CD14-positive monocyte (primary cell): ENCODE data around the gene RIPOR3. TPM values are rescaled to one million over a fixed set of nuclear protein-coding genes. Genes with fewer than 3 reads are reported as not detected.

Source experiments
- DNase-seq, 3 donors: peaks; one replicate each; pipeline ENCODE4 v3.0.0-alpha.2; 2011 to 2022
- H2AFZ ChIP-seq: 2 replicates; pipeline ENCODE4 v1.6.0; 2012; ENCODE audit warnings: mild to moderate bottlenecking, low read depth, low read length, inconsistent platforms; ENCODE audit not compliant: insufficient read depth, poor library complexity, severe bottlenecking
- H3K27ac ChIP-seq, 2 donors: 1 replicate in 1 of 2; 2 replicates in 1 of 2; pipeline ENCODE4 v1.5.1; 2012 to 2013; ENCODE audit warnings: low read length in 2 of 2, control low read depth in 1 of 2, inconsistent platforms in 1 of 2, low read depth in 1 of 2, mild to moderate bottlenecking in 1 of 2
- H3K27me3 ChIP-seq, 2 donors: one replicate each; pipeline versions ENCODE4 v1.6.0 to v1.6.1; 2011 to 2013; ENCODE audit warnings: low read length in 2 of 2; ENCODE audit not compliant: control insufficient read depth in 2 of 2, insufficient read depth in 2 of 2
- H3K36me3 ChIP-seq, 2 donors: replicated peaks in 1 of 2; 1 replicate in 1 of 2; 2 replicates in 1 of 2; pipeline versions ENCODE4 v1.5.1 to v1.6.1; 2012 to 2013; ENCODE audit warnings: low read length in 2 of 2, control low read depth in 1 of 2, inconsistent platforms in 1 of 2, mild to moderate bottlenecking in 1 of 2; ENCODE audit not compliant: insufficient read depth in 2 of 2, control insufficient read depth in 1 of 2
- H3K4me1 ChIP-seq, 2 donors: 1 replicate in 1 of 2; 2 replicates in 1 of 2; pipeline versions ENCODE4 v1.5.1 to v1.6.1; 2012 to 2013; ENCODE audit warnings: low read length in 2 of 2, control low read depth in 1 of 2, inconsistent platforms in 1 of 2, mild to moderate bottlenecking in 1 of 2, moderate library complexity in 1 of 2; ENCODE audit not compliant: insufficient read depth in 2 of 2, control insufficient read depth in 1 of 2
- H3K4me2 ChIP-seq: replicated peaks from 2 replicates; pipeline ENCODE3; 2012; ENCODE audit warnings: low read length, moderate library complexity, mild to moderate bottlenecking; ENCODE audit not compliant: poor library complexity, severe bottlenecking; ENCODE audit errors: extremely low read depth
- H3K4me3 ChIP-seq, 3 experiments: fragments of 200-600 bp in 1 of 3; sonication (generic) in 1 of 3; replicated peaks in 1 of 3; 1 replicate in 2 of 3; 2 replicates in 1 of 3; pipeline ENCODE4 v1.5.1; 2011 to 2013; ENCODE audit warnings: low read length in 3 of 3, mild to moderate bottlenecking in 3 of 3, control low read depth in 2 of 3, low read depth in 2 of 3, inconsistent platforms in 1 of 3, moderate library complexity in 1 of 3
- H3K79me2 ChIP-seq: 2 replicates; pipeline ENCODE4 v1.6.0; 2012; ENCODE audit warnings: mild to moderate bottlenecking, control low read depth, inconsistent platforms, low read length, moderate library complexity; ENCODE audit not compliant: insufficient read depth
- H3K9ac ChIP-seq: 2 replicates; pipeline ENCODE4 v1.6.0; 2017; ENCODE audit warnings: low read length, mild to moderate bottlenecking; ENCODE audit not compliant: insufficient read depth, poor library complexity, severe bottlenecking
- H3K9me3 ChIP-seq, 2 donors: replicated peaks in 1 of 2; 1 replicate in 1 of 2; 2 replicates in 1 of 2; pipeline versions ENCODE4 v1.5.1 to v1.6.1; 2012 to 2013; ENCODE audit warnings: low read length in 2 of 2, control low read depth in 1 of 2; ENCODE audit not compliant: control insufficient read depth in 1 of 2, insufficient read depth in 1 of 2
- H4K20me1 ChIP-seq: 2 replicates; pipeline ENCODE4 v1.6.0; 2012; ENCODE audit warnings: mild to moderate bottlenecking, low read length, control low read depth, moderate library complexity; ENCODE audit not compliant: insufficient read depth
- H3K27ac Mint-ChIP-seq, 7 donors: one replicate each; pipeline ENCODE4 v1.8.0; 2020; ENCODE audit warnings: mild to moderate bottlenecking in 7 of 7, mixed read lengths in 7 of 7, moderate library complexity in 6 of 7, inconsistent platforms in 2 of 7
- H3K27me3 Mint-ChIP-seq, 3 donors: one replicate each; pipeline ENCODE4 v1.8.0; 2021 to 2022; ENCODE audit warnings: low read depth in 3 of 3, mild to moderate bottlenecking in 3 of 3, mixed read lengths in 3 of 3, moderate library complexity in 3 of 3, inconsistent platforms in 1 of 3
- H3K36me3 Mint-ChIP-seq, 2 donors: one replicate each; pipeline ENCODE4 v1.8.0; 2020; ENCODE audit warnings: mixed read lengths in 2 of 2, inconsistent platforms in 1 of 2, mild to moderate bottlenecking in 1 of 2
- H3K4me1 Mint-ChIP-seq: one replicate; pipeline ENCODE4 v1.8.0; 2020; ENCODE audit warnings: mild to moderate bottlenecking, mixed read lengths
- H3K4me3 Mint-ChIP-seq, 2 donors: one replicate each; pipeline ENCODE4 v1.8.0; 2020; ENCODE audit warnings: mild to moderate bottlenecking in 2 of 2, mixed read lengths in 2 of 2, moderate library complexity in 1 of 2
- H3K9me3 Mint-ChIP-seq, 7 donors: one replicate each; pipeline ENCODE4 v1.8.0; 2020 to 2022; ENCODE audit warnings: mixed read lengths in 7 of 7, mild to moderate bottlenecking in 6 of 7, moderate library complexity in 6 of 7, inconsistent platforms in 2 of 7
- WGBS: methylation state at CpG from one replicate; pipeline ENCODE4 v1.1.5; 2013; ENCODE audit warnings: missing lambda C conversion rate; ENCODE audit not compliant: insufficient coverage; 5-methylcytosine and 5-hydroxymethylcytosine counted together
- intact Hi-C, 2 donors: fragments of 100-400 bp; cut with micrococcal nuclease; formaldehyde crosslinking; loops; one replicate each; pipeline versions ENCODE4 v1.15.0 to v1.15.1; 2023
- polyA plus RNA-seq, 3 donors: library from polyadenylated mRNA; depleted of rRNA in 1 of 3; unstranded in 2 of 3; stranded (reverse) in 1 of 3; fragments of 300-500 nt in 2 of 3; fragments of >200 nt in 1 of 3; fragmentation: Illumina TruSeq in 2 of 3; gene quantifications; 1 replicate in 2 of 3; 2 replicates in 1 of 3; pipeline ENCODE4 v1.2.3, GENCODE V29; 2012 to 2021
- TF ChIP-seq, protein P1 (sequence below): fragments of 200-600 bp; IDR thresholded peaks from one replicate; pipeline ENCODE4 v1.8.0; 2022; ENCODE audit warnings: antibody characterized with exemption, mild to moderate bottlenecking

Gene RIPOR3
- polyA plus RNA-seq, 3 donors, result not detected

DNA sequence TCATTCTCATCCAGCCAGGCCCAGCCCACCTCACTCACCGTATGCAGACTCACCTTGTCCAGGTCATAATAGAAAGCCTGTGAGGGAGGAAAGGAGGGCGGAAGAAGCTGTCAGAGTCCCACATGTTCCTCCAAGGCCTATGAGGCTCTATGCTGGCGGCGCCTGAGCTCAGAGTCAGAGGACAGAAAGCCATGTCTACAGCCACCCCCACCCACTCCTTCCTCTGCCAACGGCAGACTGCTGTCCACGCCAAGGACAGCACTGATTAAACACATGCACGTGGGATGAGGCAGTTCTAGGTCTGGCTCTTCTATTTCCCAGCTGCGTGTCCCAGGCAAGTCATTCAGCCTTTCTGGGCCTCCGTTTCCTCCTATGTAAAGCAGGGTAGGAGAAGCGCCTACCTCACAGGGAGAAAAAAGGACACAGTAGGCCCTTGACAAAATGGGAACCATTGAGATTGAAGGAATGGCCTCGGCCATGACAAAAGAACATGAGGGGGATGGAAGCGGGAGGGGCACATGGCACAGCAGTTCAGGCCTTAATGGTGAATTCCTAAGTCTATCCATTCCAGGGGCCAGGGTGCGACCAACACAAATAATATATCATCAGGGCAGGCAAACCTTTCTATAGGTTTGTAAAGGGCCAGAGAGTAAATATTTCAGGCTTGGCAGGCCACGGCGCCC, 80.1 kb downstream of the RIPOR3 start:
- Histone ChIP-seq H3K4me1 (no peaks in the 10 kb centered on the region), H3K4me3 (no peak overlapping the region), H3K4me2 (no peak overlapping the region), H3K9ac (no peak overlapping the region), H4K20me1 (no peaks in the 10 kb centered on the region), H3K27me3 (no peaks in the 10 kb centered on the region), H3K79me2 (no peaks in the 10 kb centered on the region), H3K36me3 (no peaks in the 10 kb centered on the region), H3K27ac (no peak overlapping the region), H2AFZ (no peak overlapping the region), H3K9me3 (no peaks in the 10 kb centered on the region)
- Mint-ChIP-seq H3K27ac (peak overlapping the region in 1 of 7 donors; percentile 62), H3K4me1 (no peaks in the 10 kb centered on the region), H3K36me3 (no peaks in the 10 kb centered on the region), H3K4me3 (no peak overlapping the region), H3K27me3 (peaks cover 1 to 4% (median 1%) of the 10 kb centered on the region in 3 donors), H3K9me3 (no peaks in the 10 kb centered on the region)
- WGBS, result 83% methylated on average over 8 of the region's 15 CpGs
- DNase-seq, result no peak
- TF ChIP-seq, protein P1, sequence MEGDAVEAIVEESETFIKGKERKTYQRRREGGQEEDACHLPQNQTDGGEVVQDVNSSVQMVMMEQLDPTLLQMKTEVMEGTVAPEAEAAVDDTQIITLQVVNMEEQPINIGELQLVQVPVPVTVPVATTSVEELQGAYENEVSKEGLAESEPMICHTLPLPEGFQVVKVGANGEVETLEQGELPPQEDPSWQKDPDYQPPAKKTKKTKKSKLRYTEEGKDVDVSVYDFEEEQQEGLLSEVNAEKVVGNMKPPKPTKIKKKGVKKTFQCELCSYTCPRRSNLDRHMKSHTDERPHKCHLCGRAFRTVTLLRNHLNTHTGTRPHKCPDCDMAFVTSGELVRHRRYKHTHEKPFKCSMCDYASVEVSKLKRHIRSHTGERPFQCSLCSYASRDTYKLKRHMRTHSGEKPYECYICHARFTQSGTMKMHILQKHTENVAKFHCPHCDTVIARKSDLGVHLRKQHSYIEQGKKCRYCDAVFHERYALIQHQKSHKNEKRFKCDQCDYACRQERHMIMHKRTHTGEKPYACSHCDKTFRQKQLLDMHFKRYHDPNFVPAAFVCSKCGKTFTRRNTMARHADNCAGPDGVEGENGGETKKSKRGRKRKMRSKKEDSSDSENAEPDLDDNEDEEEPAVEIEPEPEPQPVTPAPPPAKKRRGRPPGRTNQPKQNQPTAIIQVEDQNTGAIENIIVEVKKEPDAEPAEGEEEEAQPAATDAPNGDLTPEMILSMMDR, result no peak
- intact Hi-C loops, result no loop called here

DNA sequence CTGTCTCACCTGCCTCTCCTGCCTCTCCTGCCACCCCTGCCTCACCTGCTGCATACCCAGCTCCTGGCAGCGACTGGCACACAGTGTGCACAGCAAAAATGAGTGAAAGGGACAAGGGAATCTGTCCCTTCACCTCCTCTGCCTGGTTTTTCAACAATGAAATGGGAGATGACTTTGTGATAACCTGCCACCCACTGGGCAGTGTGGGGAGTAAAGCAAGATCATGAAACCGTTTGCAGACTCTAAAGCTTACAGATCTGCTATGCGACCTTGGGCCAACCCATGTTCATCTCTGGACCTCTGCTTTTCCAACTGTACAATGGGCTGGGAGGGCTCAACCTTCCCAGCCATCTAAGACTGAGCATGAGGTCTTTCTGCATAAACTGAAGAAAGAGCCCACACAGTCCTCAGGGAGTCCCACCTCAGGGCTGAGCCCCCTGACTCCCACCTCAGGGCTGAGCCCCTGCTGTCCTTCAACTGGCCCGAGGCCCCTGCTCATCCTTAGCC, 81.1 kb downstream of the RIPOR3 start:
- Histone ChIP-seq H3K79me2 (no peaks in the 10 kb centered on the region), H3K27me3 (no peaks in the 10 kb centered on the region), H2AFZ (no peak overlapping the region), H3K27ac (no peak overlapping the region), H3K9me3 (no peaks in the 10 kb centered on the region), H4K20me1 (no peaks in the 10 kb centered on the region), H3K9ac (no peak overlapping the region), H3K36me3 (no peaks in the 10 kb centered on the region), H3K4me2 (no peak overlapping the region), H3K4me3 (no peak overlapping the region), H3K4me1 (no peaks in the 10 kb centered on the region)
- intact Hi-C loops, result no loop called here
- no peak for DNase-seq
- peaks cover 1 to 4% (median 1%) of the 10 kb centered on the region in 3 donors for H3K27me3 Mint-ChIP-seq
- H3K36me3 Mint-ChIP-seq, result no peaks in the 10 kb centered on the region
- H3K4me3 Mint-ChIP-seq, result no peak overlapping the region
- H3K4me1 Mint-ChIP-seq, result no peaks in the 10 kb centered on the region
- H3K9me3 Mint-ChIP-seq, result no peaks in the 10 kb centered on the region
- 77% methylated on average over 3 of the region's 4 CpGs for WGBS
- no peak overlapping the region for H3K27ac Mint-ChIP-seq
- TF ChIP-seq, protein P1, result no peak
